ENCODE data around the gene PRR5L.
"Not testable (repeated sequence)": the region's sequence is repeated elsewhere in the genome, so short reads cannot be mapped to it uniquely, and the experiment has no call there.

Gene PRR5L

DNA sequence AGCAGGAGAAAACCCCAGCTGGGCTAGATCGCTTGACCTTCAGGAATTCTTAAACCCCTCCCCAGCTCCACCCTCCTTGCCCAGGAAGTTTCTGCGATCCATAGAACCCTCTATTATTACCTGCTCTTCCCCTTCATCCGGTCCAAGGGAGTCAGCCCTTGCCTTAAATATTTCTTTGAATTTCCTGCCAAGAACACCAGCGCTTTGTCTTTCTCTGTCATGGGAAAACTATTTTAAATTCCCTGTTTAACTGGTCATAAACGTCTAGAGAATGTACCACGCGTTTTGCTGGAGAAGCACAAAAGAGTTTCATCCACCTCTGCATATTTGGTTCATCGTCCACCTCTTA, 214.5 kb downstream of the PRR5L start:
- Histone ChIP-seq H3K27ac (ENCODE audit: low read depth, low read length) (no peak overlapping the region), H3K27me3 (ENCODE audit: insufficient read depth, low read length) (no peaks in the 10 kb centered on the region), H3K79me2 (ENCODE audit: control insufficient read depth, insufficient read depth, low read length, unreplicated experiment) (peaks cover 24% of the 10 kb centered on the region), H3K4me3 (ENCODE audit: low read depth, low read length) (peak overlapping the region; percentile 94), H2AFZ (ENCODE audit: low read length, unreplicated experiment) (peak overlapping the region; percentile 59), H3K36me3 (ENCODE audit: insufficient read depth, low read length) (no peaks in the 10 kb centered on the region), H3K4me1 (ENCODE audit: control insufficient read depth, insufficient read depth, low read length, unreplicated experiment) (peaks cover 5% of the 10 kb centered on the region)

DNA sequence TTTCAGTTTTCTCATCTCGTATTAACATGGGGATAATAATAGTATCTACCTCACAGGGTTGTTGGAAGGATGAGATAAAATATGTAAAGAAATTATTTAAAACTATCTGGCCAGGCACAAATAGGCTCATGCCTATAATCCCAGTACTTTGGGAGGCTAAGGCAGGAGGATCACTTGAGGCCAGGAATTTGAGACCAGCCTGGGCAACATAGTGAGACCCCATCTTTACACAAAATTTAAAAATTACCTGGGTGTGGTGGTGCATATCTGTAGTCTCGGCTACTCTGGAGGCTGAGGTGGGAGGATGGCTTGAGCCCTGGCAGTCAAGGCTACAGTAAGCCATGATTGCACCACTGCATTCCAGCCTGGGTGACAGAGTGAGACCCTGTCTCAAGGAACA, 215.0 kb downstream of the PRR5L start:
- H3K4me1 ChIP-seq (ENCODE audit: control insufficient read depth, insufficient read depth, low read length, unreplicated experiment); H2AFZ ChIP-seq (ENCODE audit: low read length, unreplicated experiment); H3K4me3 ChIP-seq (ENCODE audit: low read depth, low read length); H3K36me3 ChIP-seq (ENCODE audit: insufficient read depth, low read length); H3K27me3 ChIP-seq (ENCODE audit: insufficient read depth, low read length); H3K27ac ChIP-seq (ENCODE audit: low read depth, low read length): not testable (repeated sequence)
- H3K79me2 ChIP-seq (ENCODE audit: control insufficient read depth, insufficient read depth, low read length, unreplicated experiment), result peaks cover 24% of the 10 kb centered on the region

DNA sequence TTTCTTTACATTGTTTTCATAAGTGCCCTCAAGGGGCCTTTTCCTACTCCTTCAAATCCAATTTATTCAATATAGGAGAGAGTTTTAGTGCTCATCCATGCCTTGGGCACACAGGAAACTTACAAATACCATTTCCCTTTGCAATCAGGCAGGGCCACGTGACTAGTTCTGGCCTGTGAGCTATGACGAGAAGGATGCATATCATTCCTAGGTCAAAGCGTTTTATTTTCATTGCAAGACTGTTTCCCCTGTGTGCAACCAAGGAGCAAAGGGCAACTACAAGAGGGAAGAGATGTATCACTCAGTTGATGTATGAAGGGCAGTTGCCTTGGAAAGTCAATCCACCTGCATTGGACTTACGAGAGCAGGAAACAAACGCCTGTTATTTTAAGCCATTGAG, 215.9 kb downstream of the PRR5L start:
- Histone ChIP-seq H2AFZ (ENCODE audit: low read length, unreplicated experiment) (no peak overlapping the region), H3K4me3 (ENCODE audit: low read depth, low read length) (no peak overlapping the region), H3K36me3 (ENCODE audit: insufficient read depth, low read length) (no peaks in the 10 kb centered on the region), H3K4me1 (ENCODE audit: control insufficient read depth, insufficient read depth, low read length, unreplicated experiment) (peaks cover 5% of the 10 kb centered on the region), H3K79me2 (ENCODE audit: control insufficient read depth, insufficient read depth, low read length, unreplicated experiment) (peaks cover 24% of the 10 kb centered on the region), H3K27me3 (ENCODE audit: insufficient read depth, low read length) (peaks cover 4% of the 10 kb centered on the region), H3K27ac (ENCODE audit: low read depth, low read length) (no peak overlapping the region)

DNA sequence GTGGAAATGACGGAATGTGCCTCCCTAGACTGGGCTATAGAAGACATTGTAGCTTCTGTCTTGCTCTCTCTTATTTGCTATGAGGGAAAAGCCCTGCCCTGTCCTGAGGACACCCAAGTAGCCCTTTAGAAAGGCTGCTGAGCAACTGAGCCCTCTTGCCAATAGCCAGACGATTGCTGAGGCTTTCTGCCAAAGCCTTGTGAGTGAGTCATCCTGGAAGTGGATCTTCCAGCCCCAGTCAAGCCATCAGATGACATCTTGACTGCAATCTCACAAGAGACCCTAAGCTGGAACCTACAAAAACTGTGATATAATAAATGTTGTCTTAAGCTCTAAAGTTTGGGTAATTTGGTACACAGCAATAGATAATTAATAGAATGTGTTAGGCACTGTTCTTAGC, 217.9 kb downstream of the PRR5L start:
- Histone ChIP-seq H3K4me3 (ENCODE audit: low read depth, low read length) (no peak overlapping the region), H2AFZ (ENCODE audit: low read length, unreplicated experiment) (no peak overlapping the region), H3K4me1 (ENCODE audit: control insufficient read depth, insufficient read depth, low read length, unreplicated experiment) (no peaks in the 10 kb centered on the region), H3K79me2 (ENCODE audit: control insufficient read depth, insufficient read depth, low read length, unreplicated experiment) (peaks cover 11% of the 10 kb centered on the region), H3K36me3 (ENCODE audit: insufficient read depth, low read length) (no peaks in the 10 kb centered on the region), H3K27me3 (ENCODE audit: insufficient read depth, low read length) (peaks cover 9% of the 10 kb centered on the region), H3K27ac (ENCODE audit: low read depth, low read length) (no peak overlapping the region)
